ENCODE results near the gene FZD10. TPM values are rescaled to one million over a fixed set of nuclear protein-coding genes. Genes with fewer than 3 reads are reported as not detected.

The FZD10 gene
- total RNA-seq, 6 experiments from 2014 or later, result not detected

DNA sequence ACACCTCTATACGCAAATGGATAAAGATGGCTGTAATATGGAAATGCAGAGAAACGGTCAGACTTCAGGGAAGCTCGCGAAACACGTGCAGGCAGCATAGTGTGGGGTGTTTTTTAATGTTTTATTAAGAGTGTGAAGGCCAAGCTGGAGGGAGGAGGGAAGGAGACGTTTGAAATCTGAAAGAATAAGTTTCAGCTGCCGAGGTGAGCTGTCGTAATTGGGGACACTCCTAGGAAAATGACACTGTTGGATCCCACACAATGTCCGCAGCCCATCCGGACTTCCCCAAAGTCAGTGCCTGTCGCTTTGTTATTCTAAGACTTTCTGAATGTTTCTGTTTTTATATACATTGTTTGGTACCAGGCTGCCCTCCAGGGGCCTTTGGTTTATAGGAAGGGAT, 8.3 kb downstream of the FZD10 start:
- Histone ChIP-seq H3K4me3 (no peak overlapping the region), H3K36me3 (no peaks in the 10 kb centered on the region), H3K27ac (no peak overlapping the region), H3K4me1 (no peaks in the 10 kb centered on the region), H3K27me3 (no peaks in the 10 kb centered on the region), H3K9me3 (no peaks in the 10 kb centered on the region)
- WGBS (ENCODE audit: insufficient coverage, low coverage, low lambda C conversion rate, missing lambda C conversion rate), result 51% methylated on average over 11 of the region's 11 CpGs
- no peak for ATAC-seq
- DNase-seq, result no peak
- intact Hi-C loops (cut with DNase I), result no loop called here
- TF ChIP-seq, protein P1, sequence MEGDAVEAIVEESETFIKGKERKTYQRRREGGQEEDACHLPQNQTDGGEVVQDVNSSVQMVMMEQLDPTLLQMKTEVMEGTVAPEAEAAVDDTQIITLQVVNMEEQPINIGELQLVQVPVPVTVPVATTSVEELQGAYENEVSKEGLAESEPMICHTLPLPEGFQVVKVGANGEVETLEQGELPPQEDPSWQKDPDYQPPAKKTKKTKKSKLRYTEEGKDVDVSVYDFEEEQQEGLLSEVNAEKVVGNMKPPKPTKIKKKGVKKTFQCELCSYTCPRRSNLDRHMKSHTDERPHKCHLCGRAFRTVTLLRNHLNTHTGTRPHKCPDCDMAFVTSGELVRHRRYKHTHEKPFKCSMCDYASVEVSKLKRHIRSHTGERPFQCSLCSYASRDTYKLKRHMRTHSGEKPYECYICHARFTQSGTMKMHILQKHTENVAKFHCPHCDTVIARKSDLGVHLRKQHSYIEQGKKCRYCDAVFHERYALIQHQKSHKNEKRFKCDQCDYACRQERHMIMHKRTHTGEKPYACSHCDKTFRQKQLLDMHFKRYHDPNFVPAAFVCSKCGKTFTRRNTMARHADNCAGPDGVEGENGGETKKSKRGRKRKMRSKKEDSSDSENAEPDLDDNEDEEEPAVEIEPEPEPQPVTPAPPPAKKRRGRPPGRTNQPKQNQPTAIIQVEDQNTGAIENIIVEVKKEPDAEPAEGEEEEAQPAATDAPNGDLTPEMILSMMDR (IDR thresholded peaks at IDR 0.05), result no peak
- TF ChIP-seq POLR2A (IDR thresholded peaks at IDR 0.05), result no peak

DNA sequence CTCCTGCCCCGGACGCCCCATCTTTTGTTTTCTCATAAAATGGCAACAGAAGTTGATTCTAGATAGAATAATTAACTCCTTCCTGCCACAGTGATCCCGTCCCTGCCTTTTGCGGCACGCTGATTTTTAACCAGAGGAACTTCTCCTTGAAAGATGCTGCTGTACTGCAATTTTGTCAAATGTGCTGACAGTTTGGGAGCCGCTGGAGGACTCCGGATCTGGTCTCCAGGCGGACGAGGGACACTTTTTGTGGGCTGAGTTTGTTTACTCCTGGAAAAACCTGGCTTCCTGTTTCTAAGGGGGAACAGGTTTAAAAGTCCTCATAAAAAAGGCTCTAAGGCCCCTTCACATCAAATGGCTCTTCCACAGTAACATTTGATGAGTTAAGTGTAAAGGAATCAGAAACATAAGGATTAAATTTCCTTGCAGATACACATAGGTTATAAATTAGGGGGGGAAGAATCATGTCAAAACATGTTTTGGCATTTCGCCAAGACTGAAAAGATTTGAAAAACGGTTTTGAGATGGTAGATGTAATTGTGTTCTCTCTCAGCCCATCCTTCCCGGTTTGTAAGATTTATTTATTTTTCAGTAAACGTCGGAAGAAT, 15.5 kb downstream of the FZD10 start:
- 19% methylated on average over 14 of the region's 14 CpGs for WGBS (ENCODE audit: insufficient coverage, low coverage, low lambda C conversion rate, missing lambda C conversion rate)
- no peak for ATAC-seq
- no peaks in the 10 kb centered on the region for H3K27me3 ChIP-seq

DNA sequence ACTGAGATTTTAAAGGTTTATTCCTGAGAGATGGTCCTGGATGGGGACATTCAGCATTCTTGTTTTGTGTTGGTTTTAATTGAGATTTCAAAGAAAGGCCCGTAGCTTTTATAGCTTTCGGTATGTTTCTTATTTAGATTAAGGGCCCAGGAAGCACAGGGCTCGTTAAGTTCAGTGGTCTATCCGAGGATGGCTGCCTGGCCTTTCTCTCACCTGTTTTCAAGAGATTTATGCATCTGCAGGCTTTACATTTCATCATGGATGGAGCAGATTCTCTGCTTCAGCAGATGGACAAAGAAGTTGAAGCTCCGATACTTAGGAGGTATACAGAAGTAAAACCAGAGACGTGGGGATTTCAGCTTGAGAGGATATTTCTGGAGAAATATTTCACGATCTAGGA, 16.0 kb downstream of the FZD10 start:
- ATAC-seq (no peak), DNase-seq (no peak)
- Histone ChIP-seq H3K36me3 (no peaks in the 10 kb centered on the region), H3K4me1 (no peaks in the 10 kb centered on the region), H3K27ac (no peak overlapping the region), H3K9me3 (no peaks in the 10 kb centered on the region), H3K27me3 (no peaks in the 10 kb centered on the region), H3K4me3 (no peak overlapping the region)
- intact Hi-C loops (cut with DNase I), result no loop called here
- no peak for TF ChIP-seq POLR2A (IDR thresholded peaks at IDR 0.05)
- TF ChIP-seq, protein P1 (IDR thresholded peaks at IDR 0.05), result no peak
- 51% methylated on average over 7 of the region's 7 CpGs for WGBS (ENCODE audit: insufficient coverage, low coverage, low lambda C conversion rate, missing lambda C conversion rate)

More for the DNA sequence above, 15.5 kb downstream of the FZD10 start:
- Histone ChIP-seq H3K36me3 (no peaks in the 10 kb centered on the region), H3K4me3 (no peak overlapping the region), H3K4me1 (no peaks in the 10 kb centered on the region), H3K9me3 (no peaks in the 10 kb centered on the region), H3K27ac (no peak overlapping the region)
- DNase-seq, result no peak
- TF ChIP-seq POLR2A (IDR thresholded peaks at IDR 0.05), result no peak
- TF ChIP-seq, protein P1 (IDR thresholded peaks at IDR 0.05), result no peak
- intact Hi-C loops (cut with DNase I), result no loop called here

DNA sequence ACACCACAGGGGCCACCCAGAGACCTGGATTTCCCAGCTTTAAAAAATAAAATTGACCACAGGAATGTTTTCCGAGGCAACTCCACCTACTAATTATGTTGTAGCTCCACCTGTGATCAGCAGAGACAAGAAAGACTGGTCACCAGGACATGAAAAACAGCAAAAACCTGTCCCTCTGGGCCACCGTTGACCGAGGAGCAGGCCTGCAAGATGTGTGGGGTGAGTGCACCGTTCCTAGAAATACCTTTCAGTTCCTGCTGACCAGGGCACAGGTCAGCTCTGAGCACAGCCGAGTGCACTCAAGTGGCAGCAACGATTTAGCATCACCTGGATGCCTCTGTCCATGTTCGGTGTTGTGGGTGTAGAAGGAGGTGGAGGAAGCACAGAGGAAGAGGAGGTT, 16.9 kb downstream of the FZD10 start:
- H3K27me3 ChIP-seq, result no peaks in the 10 kb centered on the region

More for the DNA sequence above, 16.9 kb downstream of the FZD10 start:
- intact Hi-C loops (cut with DNase I), result no loop called here
- WGBS (ENCODE audit: insufficient coverage, low coverage, low lambda C conversion rate, missing lambda C conversion rate), result 63% methylated on average over 5 of the region's 7 CpGs
- Histone ChIP-seq H3K9me3 (no peaks in the 10 kb centered on the region), H3K36me3 (no peaks in the 10 kb centered on the region), H3K4me1 (no peaks in the 10 kb centered on the region), H3K27ac (no peak overlapping the region), H3K4me3 (no peak overlapping the region)
- TF ChIP-seq POLR2A (IDR thresholded peaks at IDR 0.05), result no peak
- TF ChIP-seq, protein P1 (IDR thresholded peaks at IDR 0.05), result no peak
- no peak for DNase-seq
- ATAC-seq, result no peak

All from right lobe of liver (tissue), 6 donors.